ENCODE results near the gene HSPBP1. TPM values are rescaled to one million over a fixed set of nuclear protein-coding genes. Genes with fewer than 3 reads are reported as not detected.
"Not testable (repeated sequence)": the region's sequence is repeated elsewhere in the genome, so short reads cannot be mapped to it uniquely, and the experiment has no call there.

Gene HSPBP1
- polyA plus RNA-seq (2013, experiment 1 of 2): 45.8 TPM
- polyA plus RNA-seq (2013, experiment 2 of 2): 45.6 TPM

GRCh38 chr19:55279770-55280643 is at the start of gene HSPBP1:
Gene HSPBP1 (minus strand): TSS chr19:55280110. CDS start chr19:55279608, 502 bp downstream.
- H3K79me2 ChIP-seq (ENCODE audit: control insufficient read depth, insufficient read depth, low read length): peaks cover 1% of the 10 kb centered on the region
- H2BK120ac ChIP-seq (ENCODE audit: low read depth, low read length): no peak within 1 kb of the TSS
- H4K8ac ChIP-seq (ENCODE audit: low read depth, low read length): no peak within 1 kb of the TSS
- H3K79me1 ChIP-seq (ENCODE audit: low read length): peaks cover 3% of the 10 kb centered on the region
- DNase-seq: peak; percentile 99
- H3K4ac ChIP-seq (ENCODE audit: low read depth, low read length): no peak within 1 kb of the TSS
- H3K23ac ChIP-seq (ENCODE audit: low read length): no peak within 1 kb of the TSS
- H3K4me3 ChIP-seq (ENCODE audit: low read length): peak within 1 kb of the TSS; percentile 81
- peaks cover 2% of the 10 kb centered on the region for H3K4me1 ChIP-seq (ENCODE audit: control insufficient read depth, low read depth, low read length)
- H4K5ac ChIP-seq (ENCODE audit: low read length): no peak within 1 kb of the TSS
- no peak within 1 kb of the TSS for H2BK5ac ChIP-seq (ENCODE audit: low read length)
- H3K56ac ChIP-seq (ENCODE audit: low read length): peak within 1 kb of the TSS; percentile 85
- H3K18ac ChIP-seq (ENCODE audit: low read length): no peak within 1 kb of the TSS
- H2AK5ac ChIP-seq (ENCODE audit: low read length): no peak within 1 kb of the TSS
- WGBS (ENCODE audit: extremely low coverage, insufficient coverage, low lambda C conversion rate): no CpG with 5 or more reads among the region's 52 CpGs
- peak within 1 kb of the TSS; percentile 68 for H3K4me2 ChIP-seq (ENCODE audit: low read length)
- H3K27me3 ChIP-seq (ENCODE audit: insufficient read depth, low read length, poor library complexity): no peaks in the 10 kb centered on the region
- H3K27ac ChIP-seq (ENCODE audit: low read depth, low read length): no peak within 1 kb of the TSS
- no peaks in the 10 kb centered on the region for H3K36me3 ChIP-seq (ENCODE audit: control insufficient read depth, insufficient read depth, low read length)
- peak within 1 kb of the TSS; percentile 66 for H3K9ac ChIP-seq (ENCODE audit: low read length)
- no peak within 1 kb of the TSS for H2BK15ac ChIP-seq (replicated peaks; ENCODE audit: low read depth)

- WGBS (ENCODE audit: extremely low coverage, insufficient coverage, low lambda C conversion rate): 100% methylated on average over 1 of the region's 4 CpGs
- not testable (repeated sequence) for H4K8ac ChIP-seq (ENCODE audit: low read depth, low read length); H3K23ac ChIP-seq (ENCODE audit: low read length); H3K27me3 ChIP-seq (ENCODE audit: insufficient read depth, low read length, poor library complexity); H3K4me3 ChIP-seq (ENCODE audit: low read length); DNase-seq; H3K56ac ChIP-seq (ENCODE audit: low read length); H3K27ac ChIP-seq (ENCODE audit: low read depth, low read length); H3K79me2 ChIP-seq (ENCODE audit: control insufficient read depth, insufficient read depth, low read length); H2BK120ac ChIP-seq (ENCODE audit: low read depth, low read length); H2BK5ac ChIP-seq (ENCODE audit: low read length); H4K5ac ChIP-seq (ENCODE audit: low read length); H2AK5ac ChIP-seq (ENCODE audit: low read length); H3K36me3 ChIP-seq (ENCODE audit: control insufficient read depth, insufficient read depth, low read length); H3K4me1 ChIP-seq (ENCODE audit: control insufficient read depth, low read depth, low read length); H3K18ac ChIP-seq (ENCODE audit: low read length); H2BK15ac ChIP-seq (replicated peaks; ENCODE audit: low read depth); H3K4ac ChIP-seq (ENCODE audit: low read depth, low read length); H3K79me1 ChIP-seq (ENCODE audit: low read length); H3K9ac ChIP-seq (ENCODE audit: low read length); H3K4me2 ChIP-seq (ENCODE audit: low read length)
Observed at GRCh38 chr19:55328774-55329318, 48.9 kb upstream of the HSPBP1 start.

- Histone ChIP-seq H4K8ac (ENCODE audit: low read depth, low read length) (no peak within 1 kb of the TSS), H2AK5ac (ENCODE audit: low read length) (no peak within 1 kb of the TSS), H3K36me3 (ENCODE audit: control insufficient read depth, insufficient read depth, low read length) (no peaks in the 10 kb centered on the region), H4K5ac (ENCODE audit: low read length) (no peak within 1 kb of the TSS), H3K23ac (ENCODE audit: low read length) (no peak within 1 kb of the TSS), H3K4me3 (ENCODE audit: low read length) (no peak within 1 kb of the TSS), H3K79me1 (ENCODE audit: low read length) (no peaks in the 10 kb centered on the region), H3K56ac (ENCODE audit: low read length) (no peak within 1 kb of the TSS), H2BK120ac (ENCODE audit: low read depth, low read length) (no peak within 1 kb of the TSS), H3K79me2 (ENCODE audit: control insufficient read depth, insufficient read depth, low read length) (no peaks in the 10 kb centered on the region), H3K27me3 (ENCODE audit: insufficient read depth, low read length, poor library complexity) (no peaks in the 10 kb centered on the region), H3K4ac (ENCODE audit: low read depth, low read length) (no peak within 1 kb of the TSS), H3K9ac (ENCODE audit: low read length) (no peak within 1 kb of the TSS), H3K4me2 (ENCODE audit: low read length) (no peak within 1 kb of the TSS), H2BK15ac (replicated peaks; ENCODE audit: low read depth) (no peak within 1 kb of the TSS), H2BK5ac (ENCODE audit: low read length) (no peak within 1 kb of the TSS), H3K4me1 (ENCODE audit: control insufficient read depth, low read depth, low read length) (no peaks in the 10 kb centered on the region), H3K18ac (ENCODE audit: low read length) (no peak within 1 kb of the TSS), H3K27ac (ENCODE audit: low read depth, low read length) (no peak within 1 kb of the TSS)
- no peak for DNase-seq
- WGBS (ENCODE audit: extremely low coverage, insufficient coverage, low lambda C conversion rate): no CpG with 5 or more reads among the region's 14 CpGs
Observed at GRCh38 chr19:55325172-55325571, 45.3 kb upstream of the HSPBP1 start, which contains the start of gene TMEM150B. Gene TMEM150B (minus strand): TSS chr19:55325341. CDS start chr19:55321036, 4,305 bp downstream.

- Histone ChIP-seq H2AK5ac (ENCODE audit: low read length) (no peak overlapping the region), H3K4me1 (ENCODE audit: control insufficient read depth, low read depth, low read length) (no peaks in the 10 kb centered on the region), H3K56ac (ENCODE audit: low read length) (no peak overlapping the region), H3K4ac (ENCODE audit: low read depth, low read length) (no peak overlapping the region), H3K79me2 (ENCODE audit: control insufficient read depth, insufficient read depth, low read length) (no peaks in the 10 kb centered on the region), H3K23ac (ENCODE audit: low read length) (no peak overlapping the region), H3K27ac (ENCODE audit: low read depth, low read length) (no peak overlapping the region), H3K4me2 (ENCODE audit: low read length) (no peak overlapping the region), H4K8ac (ENCODE audit: low read depth, low read length) (no peak overlapping the region), H2BK5ac (ENCODE audit: low read length) (no peak overlapping the region), H3K79me1 (ENCODE audit: low read length) (no peaks in the 10 kb centered on the region), H4K5ac (ENCODE audit: low read length) (no peak overlapping the region), H3K36me3 (ENCODE audit: control insufficient read depth, insufficient read depth, low read length) (no peaks in the 10 kb centered on the region), H3K27me3 (ENCODE audit: insufficient read depth, low read length, poor library complexity) (no peaks in the 10 kb centered on the region), H3K18ac (ENCODE audit: low read length) (no peak overlapping the region), H2BK120ac (ENCODE audit: low read depth, low read length) (no peak overlapping the region), H3K4me3 (ENCODE audit: low read length) (no peak overlapping the region), H2BK15ac (replicated peaks; ENCODE audit: low read depth) (no peak overlapping the region), H3K9ac (ENCODE audit: low read length) (no peak overlapping the region)
- no peak for DNase-seq
- no CpG with 5 or more reads among the region's 6 CpGs for WGBS (ENCODE audit: extremely low coverage, insufficient coverage, low lambda C conversion rate)
Observed at GRCh38 chr19:55324662-55325061, 44.8 kb upstream of the HSPBP1 start.

GRCh38 chr19:55322204-55322885 is 42.4 kb upstream of the HSPBP1 start:
- H3K36me3 ChIP-seq (ENCODE audit: control insufficient read depth, insufficient read depth, low read length): no peaks in the 10 kb centered on the region
- H3K4me1 ChIP-seq (ENCODE audit: control insufficient read depth, low read depth, low read length): no peaks in the 10 kb centered on the region
- H3K79me2 ChIP-seq (ENCODE audit: control insufficient read depth, insufficient read depth, low read length): no peaks in the 10 kb centered on the region
- no peak overlapping the region for H2BK15ac ChIP-seq (replicated peaks; ENCODE audit: low read depth)
- no peak overlapping the region for H3K23ac ChIP-seq (ENCODE audit: low read length)
- H3K4me2 ChIP-seq (ENCODE audit: low read length): no peak overlapping the region
- no peak overlapping the region for H3K4me3 ChIP-seq (ENCODE audit: low read length)
- H2AK5ac ChIP-seq (ENCODE audit: low read length): no peak overlapping the region
- no peak overlapping the region for H3K56ac ChIP-seq (ENCODE audit: low read length)
- no peaks in the 10 kb centered on the region for H3K79me1 ChIP-seq (ENCODE audit: low read length)
- no CpG with 5 or more reads among the region's 12 CpGs for WGBS (ENCODE audit: extremely low coverage, insufficient coverage, low lambda C conversion rate)
- H3K9ac ChIP-seq (ENCODE audit: low read length): no peak overlapping the region
- H3K27me3 ChIP-seq (ENCODE audit: insufficient read depth, low read length, poor library complexity): no peaks in the 10 kb centered on the region
- DNase-seq: no peak
- no peak overlapping the region for H3K27ac ChIP-seq (ENCODE audit: low read depth, low read length)
- H3K18ac ChIP-seq (ENCODE audit: low read length): no peak overlapping the region
- H3K4ac ChIP-seq (ENCODE audit: low read depth, low read length): no peak overlapping the region
- H4K5ac ChIP-seq (ENCODE audit: low read length): no peak overlapping the region
- no peak overlapping the region for H2BK5ac ChIP-seq (ENCODE audit: low read length)
- H2BK120ac ChIP-seq (ENCODE audit: low read depth, low read length): no peak overlapping the region
- H4K8ac ChIP-seq (ENCODE audit: low read depth, low read length): no peak overlapping the region

Measured in mesendoderm (in vitro differentiated cells).